Sigmoid colon (tissue), 7 donors: ENCODE measurements around the gene C1orf94. TPM values are rescaled to one million over a fixed set of nuclear protein-coding genes. Genes with fewer than 3 reads are reported as not detected.
"Not testable (repeated sequence)": the region's sequence is repeated elsewhere in the genome, so short reads cannot be mapped to it uniquely, and the experiment has no call there.

Experiments used
- DNase-seq: peaks from one replicate; pipeline ENCODE4 v3.0.0-alpha.2; 2019
- H3K27ac ChIP-seq, 4 donors: fragments of 200-600 bp; sonication (generic); one replicate each; pipeline ENCODE4 v1.5.1; 2016 to 2019; ENCODE audit warnings: mild to moderate bottlenecking in 1 of 4
- H3K27me3 ChIP-seq, 3 donors: fragments of 200-600 bp; sonication (generic); one replicate each; pipeline ENCODE4 v1.5.1; 2019; ENCODE audit warnings: mild to moderate bottlenecking in 1 of 3
- H3K36me3 ChIP-seq, 4 donors: fragments of 200-600 bp; sonication (generic); one replicate each; pipeline ENCODE4 v1.5.1; 2016 to 2019
- H3K4me1 ChIP-seq, 4 donors: fragments of 200-600 bp; sonication (generic); one replicate each; pipeline ENCODE4 v1.5.1; 2017 to 2019
- H3K4me3 ChIP-seq, 4 donors: fragments of 200-600 bp; sonication (generic); one replicate each; pipeline ENCODE4 v1.5.1; 2017 to 2019; ENCODE audit warnings: mild to moderate bottlenecking in 2 of 4, moderate library complexity in 1 of 4
- H3K9me3 ChIP-seq, 4 donors: fragments of 200-600 bp in 3 of 4; sonication (generic) in 3 of 4; one replicate each; pipeline versions ENCODE4 v1.5.1 to v1.6.1; 2013 to 2019
- CTCF ChIP-seq, 4 experiments: fragments of 450-650 bp in 3 of 4; fragments of 200-600 bp in 1 of 4; IDR thresholded peaks; one replicate each; pipeline ENCODE4 v1.5.1; 2016 to 2019; ENCODE audit warnings: antibody characterized with exemption in 4 of 4, mild to moderate bottlenecking in 3 of 4, moderate library complexity in 2 of 4
- EP300 ChIP-seq, 4 donors: sonication (generic); formaldehyde crosslinking; IDR thresholded peaks; one replicate each; pipeline ENCODE4 v1.6.1; 2017; ENCODE audit warnings: antibody characterized with exemption in 4 of 4
- POLR2A ChIP-seq, 2 donors: fragments of 450-650 bp; IDR thresholded peaks; one replicate each; pipeline ENCODE4 v1.6.1; 2016; ENCODE audit warnings: antibody characterized with exemption in 2 of 2, mild to moderate bottlenecking in 2 of 2, moderate library complexity in 2 of 2
- POLR2AphosphoS5 ChIP-seq, 4 donors: sonication (generic); formaldehyde crosslinking; IDR thresholded peaks; one replicate each; pipeline ENCODE4 v1.6.1; 2017; ENCODE audit warnings: antibody characterized with exemption in 4 of 4
- WGBS, 2 donors: extraction: QIAGEN DNeasy Blood & Tissue Kit; methylation state at CpG; one replicate each; pipeline ENCODE4 v1.1.7; 2013; 5-methylcytosine and 5-hydroxymethylcytosine counted together
- intact Hi-C: fragments of 100-400 bp; cut with DNase I; formaldehyde crosslinking; loops from one replicate; pipeline ENCODE4 v1.15.1; 2023
- polyA plus RNA-seq, 3 donors: library from polyadenylated mRNA; stranded (reverse); fragments of 200-250 nt; gene quantifications; one replicate each; pipeline ENCODE4 v1.2.3, GENCODE V29; 2013
- total RNA-seq, 4 donors: library from RNA; depleted of rRNA; stranded (reverse); fragments of >200 nt; gene quantifications; one replicate each; pipeline ENCODE4 v1.1.0, GENCODE V29; 2016
- donor health status: healthy with polysubstance abuse.
- donor health status: Bipolar disorder and iron deficiency.
- donor health status: healthy.

C1orf94 gene
- total and polyA plus RNA-seq, 7 donors = not detected

- H3K4me3 ChIP-seq = peak overlapping the region in 2 of 4 donors; percentile 20 to 27
- intact Hi-C loops = no loop called here
Observed at GRCh38 chr1:34166625-34167361, 9.9 kb upstream of the C1orf94 start.

DNA sequence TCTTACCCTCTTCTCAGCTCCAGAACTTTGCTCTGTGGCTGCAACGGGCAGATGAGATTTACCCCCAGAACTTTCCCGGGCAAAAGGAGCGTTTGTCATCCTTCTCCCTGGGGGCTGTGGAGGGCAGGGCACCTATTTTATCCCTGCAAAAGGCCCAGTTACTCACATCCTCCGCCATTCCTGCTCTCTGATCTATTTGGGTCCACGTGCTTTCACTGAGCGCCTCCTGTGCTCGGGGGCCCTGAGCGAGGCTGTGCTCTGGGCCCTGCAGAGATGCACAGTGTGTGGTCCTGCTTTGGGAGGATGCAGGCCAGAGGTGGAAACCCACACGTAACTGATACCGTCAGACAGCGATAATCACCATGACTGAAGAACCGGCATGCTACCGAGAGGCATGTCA is 9.3 kb upstream of the C1orf94 start:
- WGBS, 2 donors = 32 to 37% methylated on average over 13 of the region's 13 CpGs
- Histone ChIP-seq H3K9me3 (no peaks in the 10 kb centered on the region), H3K4me3 (no peak overlapping the region), H3K36me3 (no peaks in the 10 kb centered on the region), H3K27ac (no peak overlapping the region), H3K4me1 (peaks cover 0 to 46% (median 44%) of the 10 kb centered on the region in 4 donors), H3K27me3 (peaks cover 24 to 84% (median 64%) of the 10 kb centered on the region in 3 donors)
- TF ChIP-seq CTCF (IDR thresholded peaks at IDR 0.05) (no peak), EP300 (IDR thresholded peaks at IDR 0.05) (no peak), POLR2A (IDR thresholded peaks at IDR 0.05) (no peak), POLR2AphosphoS5 (IDR thresholded peaks at IDR 0.05) (no peak)
- DNase-seq = no peak
- intact Hi-C loops = no loop called here

More at GRCh38 chr1:34166625-34167361, 9.9 kb upstream of the C1orf94 start:
- TF ChIP-seq POLR2A (IDR thresholded peaks at IDR 0.05) (no peak), POLR2AphosphoS5 (IDR thresholded peaks at IDR 0.05) (no peak)
- Histone ChIP-seq H3K9me3 (no peaks in the 10 kb centered on the region), H3K27me3 (peaks cover 24 to 87% (median 64%) of the 10 kb centered on the region in 3 donors), H3K27ac (no peak overlapping the region), H3K4me1 (peaks cover 0 to 46% (median 44%) of the 10 kb centered on the region in 4 donors), H3K36me3 (no peaks in the 10 kb centered on the region)
- 7 to 9% methylated on average over 24 of the region's 24 CpGs for WGBS, 2 donors
- no peak for DNase-seq

DNA sequence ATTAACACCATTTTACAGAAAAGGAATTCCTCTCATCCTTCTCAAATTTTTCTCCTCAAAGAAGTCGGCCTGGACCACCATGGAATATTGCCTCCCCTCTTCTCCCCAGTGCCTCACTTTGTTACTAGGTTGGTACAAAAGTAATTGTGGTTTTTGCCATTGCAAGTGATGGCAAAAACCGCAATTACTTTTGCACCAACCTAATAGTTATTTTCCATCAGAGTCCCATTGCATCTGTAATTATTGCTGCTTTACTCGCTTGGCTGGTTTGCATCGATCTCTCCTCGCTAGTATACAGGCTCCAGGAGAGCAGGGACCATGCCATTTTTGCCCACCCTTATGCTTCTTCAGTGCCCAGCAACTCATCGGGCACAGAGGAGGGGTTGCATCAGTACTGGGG is 963 bp upstream of the C1orf94 start:
- Histone ChIP-seq H3K4me3 (no peak overlapping the region), H3K9me3 (no peaks in the 10 kb centered on the region), H3K27ac (no peak overlapping the region), H3K27me3 (peaks cover 10 to 66% (median 38%) of the 10 kb centered on the region in 3 donors), H3K4me1 (peaks cover 0 to 8% (median 5%) of the 10 kb centered on the region in 4 donors), H3K36me3 (no peaks in the 10 kb centered on the region)
- no peak for DNase-seq
- intact Hi-C loops = no loop called here
- TF ChIP-seq POLR2A (IDR thresholded peaks at IDR 0.05) (no peak), POLR2AphosphoS5 (IDR thresholded peaks at IDR 0.05) (no peak), EP300 (IDR thresholded peaks at IDR 0.05) (no peak), CTCF (IDR thresholded peaks at IDR 0.05) (no peak)
- 82 to 89% methylated on average over 6 of the region's 6 CpGs for WGBS, 2 donors

DNA sequence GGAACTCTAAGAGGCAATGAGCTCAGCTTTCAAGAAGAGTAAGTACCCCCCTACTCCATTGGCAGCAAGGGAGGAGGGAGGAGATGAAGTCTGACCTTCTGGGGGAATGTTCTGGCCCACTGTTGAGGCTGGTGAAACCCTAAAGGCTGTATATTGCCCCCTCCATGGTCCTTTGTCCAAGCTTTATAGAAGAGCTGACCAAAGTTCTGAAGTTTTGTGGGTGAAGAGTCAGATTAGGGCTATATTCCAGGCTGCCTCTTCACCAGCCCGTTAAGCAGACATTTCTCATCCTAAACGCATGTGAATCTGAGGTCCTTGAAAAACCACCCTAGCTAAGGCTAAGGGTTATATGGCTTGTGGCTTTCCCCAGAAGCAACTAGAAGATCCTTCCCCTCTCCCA is 1.4 kb downstream of the C1orf94 start:
- TF ChIP-seq POLR2A (IDR thresholded peaks at IDR 0.05) (no peak), CTCF (IDR thresholded peaks at IDR 0.05) (no peak), POLR2AphosphoS5 (IDR thresholded peaks at IDR 0.05) (no peak), EP300 (IDR thresholded peaks at IDR 0.05) (no peak)
- Histone ChIP-seq H3K4me3 (no peak overlapping the region), H3K36me3 (no peaks in the 10 kb centered on the region), H3K9me3 (no peaks in the 10 kb centered on the region), H3K27me3 (peaks cover 10 to 56% (median 38%) of the 10 kb centered on the region in 3 donors), H3K4me1 (peaks cover 0 to 8% (median 5%) of the 10 kb centered on the region in 4 donors), H3K27ac (no peak overlapping the region)
- WGBS, 2 donors = 45 to 63% methylated on average over 2 of the region's 2 CpGs
- intact Hi-C loops = no loop called here
- DNase-seq = no peak

- 84 to 87% methylated on average over 4 of the region's 4 CpGs for WGBS, 2 donors
- H3K27ac ChIP-seq, H3K36me3 ChIP-seq, intact Hi-C loops, DNase-seq, H3K4me1 ChIP-seq, H3K4me3 ChIP-seq, H3K9me3 ChIP-seq: not testable (repeated sequence)
- peaks cover 0 to 32% (median 6%) of the 10 kb centered on the region in 3 donors for H3K27me3 ChIP-seq
Observed at GRCh38 chr1:34183381-34183780, 6.7 kb downstream of the C1orf94 start.
